Limb (tissue), 2 donors: Measurements from ENCODE around the gene PC.

Experiments used
- DNase-seq, 2 donors: peaks; one replicate each; pipeline ENCODE4 v3.0.0-alpha.2; 2016; ENCODE audit errors: extremely low spot score in 2 of 2

Gene PC

DNA sequence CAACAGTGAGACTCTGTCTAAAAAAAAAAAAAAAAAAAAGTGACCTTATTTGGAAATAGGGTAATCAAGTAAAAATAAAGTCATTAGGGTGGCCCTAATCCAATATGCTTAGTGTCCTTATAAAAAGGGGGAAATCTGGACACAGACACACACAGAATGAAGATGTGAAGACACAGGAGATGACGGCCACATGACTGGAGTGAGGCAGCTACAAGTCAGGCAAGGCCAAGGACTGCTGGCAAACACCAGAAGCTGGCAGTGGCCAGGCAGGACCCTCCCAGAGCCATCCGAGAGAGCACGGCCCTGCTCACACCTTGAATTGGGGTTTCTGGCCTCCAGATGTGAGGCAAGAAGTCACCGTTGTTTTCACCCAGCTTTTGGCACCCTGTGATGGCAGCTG, 72.7 kb downstream of the PC start:
- no peak for DNase-seq

DNA sequence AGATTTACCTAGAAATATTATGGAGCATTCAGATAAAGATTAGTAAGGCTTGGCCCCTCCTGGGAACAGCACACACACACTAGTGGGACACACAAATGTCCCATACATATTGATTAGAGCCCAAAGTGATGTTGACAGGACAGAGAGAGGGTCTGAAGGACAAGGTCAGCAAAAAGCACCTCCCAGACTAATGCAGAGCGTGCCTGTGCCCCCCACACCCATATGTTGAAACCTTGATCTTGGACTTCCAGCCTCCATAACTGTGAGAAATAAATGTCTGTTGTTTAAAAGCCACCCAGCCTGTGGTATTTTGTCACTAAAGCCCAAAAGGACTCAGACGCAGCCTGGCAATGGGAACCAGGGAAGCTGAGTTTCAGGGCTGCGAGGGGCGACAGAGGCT, 73.7 kb downstream of the PC start:
- no peak for DNase-seq

DNA sequence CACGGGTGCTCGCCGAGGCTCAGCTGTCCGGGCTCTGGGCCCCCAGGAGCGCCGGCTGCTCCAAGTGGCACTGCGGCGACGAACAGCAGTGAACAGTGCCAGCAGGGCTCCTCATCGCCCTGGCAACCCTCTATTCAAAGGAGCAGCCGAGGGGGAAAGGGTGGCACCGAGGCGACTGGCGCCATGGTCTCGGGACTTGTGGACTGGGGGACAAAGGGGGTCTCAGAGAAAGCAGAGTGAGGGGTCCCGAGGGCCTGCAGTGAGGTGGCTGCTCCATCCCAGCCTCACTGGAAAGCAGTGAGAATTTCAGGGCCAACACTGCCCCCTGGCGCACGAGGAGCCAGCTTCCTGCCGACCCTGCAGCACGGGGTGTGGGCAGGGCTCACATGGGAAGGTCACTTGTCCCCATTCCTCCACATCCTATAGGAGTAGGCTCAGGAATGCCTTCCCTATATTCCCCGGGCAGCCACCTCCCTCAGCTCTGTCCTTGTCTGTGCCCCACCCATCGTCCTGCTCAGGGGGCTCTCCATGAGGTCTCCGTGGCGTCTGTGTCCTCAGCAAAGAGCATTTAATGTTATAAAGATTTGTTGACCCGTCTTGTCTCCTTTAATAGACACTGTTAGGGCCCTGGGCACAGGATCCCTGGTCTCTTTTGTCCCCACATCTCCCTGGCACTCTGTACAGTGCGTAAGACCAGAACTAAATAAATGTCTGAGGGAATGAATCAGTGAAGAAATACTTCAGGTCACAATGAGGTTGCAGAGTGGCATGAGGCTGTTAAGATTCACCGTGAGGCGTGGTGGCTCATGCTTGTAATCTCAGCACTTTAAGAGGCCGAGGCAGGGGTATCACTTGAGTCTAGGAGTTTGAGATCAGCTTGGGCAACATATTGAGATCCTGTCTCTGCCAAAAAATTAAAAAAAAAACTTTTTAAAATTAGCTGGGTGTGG, 74.9 kb downstream of the PC start:
- DNase-seq = peak in 1 of 2 donors; percentile 84

DNA sequence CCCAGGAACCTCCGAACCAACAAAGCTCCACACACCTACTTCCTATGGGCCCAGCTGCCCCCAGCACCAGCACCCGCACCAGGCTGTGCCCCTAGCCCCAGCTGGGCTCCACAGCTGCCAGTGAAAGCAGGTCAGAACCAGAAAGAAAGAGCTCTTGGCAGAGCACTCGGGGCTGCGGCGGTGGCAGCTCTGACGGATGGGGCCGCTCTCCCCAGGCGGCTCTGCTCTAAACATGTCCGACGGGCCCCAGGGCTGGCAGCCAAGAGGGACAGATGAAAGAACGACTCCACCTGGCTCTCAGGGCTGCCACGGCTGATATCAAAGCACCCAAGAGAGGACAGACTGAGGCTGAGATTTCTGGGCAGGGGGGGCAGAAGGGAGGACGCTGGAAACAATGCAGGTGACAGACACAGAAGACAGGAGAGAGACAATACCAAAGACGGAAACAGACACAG, 75.6 kb downstream of the PC start:
- peak in 1 of 2 donors; percentile 68 for DNase-seq

GRCh38 chr11:66881927-66882452, 76.2 kb downstream of the PC start:
- DNase-seq = no peak

DNA sequence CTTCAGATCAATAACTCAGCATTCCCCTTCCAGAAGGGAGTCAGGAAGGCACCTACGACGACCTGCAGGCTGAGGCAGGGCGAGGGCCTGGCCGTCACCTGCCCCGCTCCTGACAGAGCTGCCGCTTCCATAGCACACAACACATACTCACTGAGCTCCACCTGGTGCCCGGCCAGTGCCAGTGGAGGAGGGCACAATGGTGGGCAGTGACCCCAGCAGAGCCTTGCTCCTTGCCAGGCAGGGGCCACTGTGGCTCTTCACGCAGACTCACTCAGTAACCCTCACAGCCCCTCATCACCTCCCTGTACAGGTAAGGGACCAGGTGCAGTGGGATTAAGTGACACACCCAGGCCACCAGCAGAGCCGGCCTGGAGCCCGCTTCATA, 76.7 kb downstream of the PC start:
- DNase-seq = no peak

DNA sequence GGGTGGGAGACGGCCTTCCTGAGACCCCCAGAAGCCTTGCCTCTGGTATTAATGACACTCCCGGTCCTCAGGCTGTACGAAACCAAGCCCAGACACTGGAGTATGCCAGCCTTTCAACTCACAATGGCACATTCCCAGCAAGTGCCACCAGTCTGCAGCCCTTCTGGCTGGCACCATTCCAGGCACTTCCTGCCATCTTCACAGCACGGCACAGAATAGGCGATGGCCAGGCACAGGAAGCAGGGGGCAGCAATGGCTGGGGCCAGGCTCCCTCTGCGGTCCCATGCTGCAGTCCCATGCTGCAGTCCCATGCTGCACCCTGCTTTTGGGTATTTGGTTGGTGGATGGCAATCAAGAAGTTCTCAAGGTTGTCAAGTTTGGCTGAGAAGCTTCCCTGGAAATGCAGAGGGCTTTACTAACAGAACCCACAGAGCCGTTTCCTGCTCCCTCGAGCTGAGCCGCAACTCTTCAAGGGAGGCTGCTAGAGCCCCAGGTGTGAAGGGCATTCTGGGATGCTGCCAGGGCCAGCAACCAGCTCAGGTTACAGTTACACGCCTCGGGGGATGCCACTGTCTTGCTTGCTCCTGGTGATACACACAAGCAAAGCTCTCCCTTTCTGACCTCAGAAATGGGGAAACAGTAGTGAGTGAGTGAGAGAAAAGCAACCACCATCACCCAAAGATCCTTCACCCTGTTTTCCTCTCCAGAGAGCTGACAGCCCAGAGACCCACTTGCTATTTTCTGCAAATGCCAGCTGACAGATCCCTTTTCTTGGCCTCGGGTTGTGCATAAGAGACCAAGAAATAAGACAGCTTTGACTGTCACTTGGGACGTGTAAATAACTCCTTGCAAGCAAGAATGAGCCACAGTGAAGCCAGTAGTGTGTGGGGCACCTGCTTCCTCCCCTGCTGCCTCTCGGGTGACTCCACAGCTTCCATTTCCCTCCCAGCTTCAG, 77.4 kb downstream of the PC start:
- no peak for DNase-seq

DNA sequence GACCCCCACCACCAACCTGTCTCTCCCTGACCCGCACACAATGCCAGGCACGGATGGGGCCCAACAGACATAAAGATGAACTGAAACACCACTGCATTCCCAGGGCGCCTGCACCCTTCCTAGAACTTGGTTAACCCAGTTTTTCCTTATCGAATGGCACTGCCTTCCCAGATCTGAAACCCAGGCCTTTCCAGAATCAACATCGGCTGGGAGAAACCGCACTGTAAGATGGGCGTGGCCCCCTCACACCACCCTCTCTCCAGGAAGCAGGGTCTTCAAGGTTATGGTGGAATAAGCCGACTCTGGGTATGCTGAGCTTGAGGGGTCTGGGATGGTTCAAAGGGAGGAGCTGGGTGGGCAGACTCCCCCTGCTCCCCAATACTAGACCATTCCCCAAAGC, 78.2 kb downstream of the PC start:
- DNase-seq = no peak

DNA sequence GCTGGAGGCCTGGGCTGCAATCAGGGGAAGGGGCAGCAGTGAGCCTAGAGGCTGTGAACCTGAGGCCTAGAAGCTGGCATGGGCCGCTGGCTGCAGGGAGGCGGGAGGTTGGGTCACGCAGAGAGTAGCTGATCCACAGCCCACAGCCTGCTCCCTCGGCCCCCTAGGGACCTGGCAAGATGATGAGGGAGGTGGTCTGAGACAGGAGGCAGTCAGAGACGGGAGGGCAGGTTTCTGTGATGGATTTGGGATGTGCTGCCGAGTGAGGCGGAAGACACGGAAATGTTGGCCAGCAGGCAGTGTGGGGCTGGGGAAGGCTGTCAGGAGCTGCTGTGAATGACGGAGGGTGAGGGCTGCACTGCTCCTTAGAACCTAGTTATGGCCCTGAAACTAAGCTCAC, 78.6 kb downstream of the PC start:
- DNase-seq = no peak

GRCh38 chr11:66879000-66879399, 79.2 kb downstream of the PC start:
- DNase-seq = no peak

DNA sequence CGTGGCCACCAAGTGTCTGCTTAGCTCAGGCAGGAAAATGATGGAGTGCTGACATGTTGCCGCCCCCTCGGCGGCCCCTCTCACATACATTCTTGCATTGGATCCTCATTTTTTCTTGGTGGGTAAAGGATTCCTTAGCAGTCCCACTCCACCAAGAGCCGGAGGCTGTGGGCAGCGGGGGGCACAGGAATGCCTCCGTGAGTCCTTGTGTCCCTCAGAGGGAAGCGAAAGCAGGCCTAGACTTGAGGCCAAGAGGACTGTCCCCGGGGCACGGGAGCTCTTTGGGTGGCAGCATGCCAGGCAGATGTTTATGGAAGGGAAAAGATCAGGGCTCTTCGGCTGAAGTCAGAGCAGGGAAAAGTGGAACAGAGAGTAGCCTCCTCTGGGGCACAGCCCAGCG, 79.7 kb downstream of the PC start:
- peak in 1 of 2 donors; percentile 25 for DNase-seq

DNA sequence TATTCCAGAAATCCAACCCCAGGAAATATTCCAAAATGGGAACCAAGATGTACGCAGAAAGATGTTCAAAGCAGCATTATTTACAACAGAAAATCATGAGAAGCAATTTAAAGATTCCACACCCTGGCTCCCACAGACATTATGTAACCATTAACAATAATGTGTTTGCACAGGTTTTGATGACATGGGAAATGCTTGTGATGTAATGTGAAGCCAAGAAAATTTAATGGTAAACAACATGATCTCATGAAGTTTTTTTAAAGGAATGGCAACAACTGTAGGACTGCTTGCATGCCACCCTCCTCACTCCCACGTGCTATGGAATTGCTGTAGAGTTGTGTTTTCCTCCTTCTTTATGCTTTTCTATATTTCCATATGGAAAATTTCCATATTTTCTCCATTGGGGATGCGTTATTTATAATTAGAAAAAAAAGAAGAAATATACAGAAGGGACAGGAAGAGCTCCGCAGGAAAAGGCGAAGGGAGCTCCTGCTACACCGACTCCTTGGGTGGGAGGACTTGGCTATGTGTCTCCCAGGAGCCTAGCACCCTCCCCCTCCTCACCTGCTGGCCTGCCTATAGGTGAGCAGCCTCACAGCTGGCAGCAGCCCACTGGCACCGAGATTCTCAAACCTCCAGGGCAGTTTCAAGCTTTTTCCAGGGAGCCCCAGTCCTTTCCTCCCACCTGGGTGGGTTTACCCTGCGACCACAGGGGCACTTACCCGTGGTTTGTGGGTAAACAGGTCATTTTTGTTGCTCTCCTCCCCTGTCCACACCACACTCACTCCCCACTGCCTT, 80.4 kb downstream of the PC start:
- no peak for DNase-seq

DNA sequence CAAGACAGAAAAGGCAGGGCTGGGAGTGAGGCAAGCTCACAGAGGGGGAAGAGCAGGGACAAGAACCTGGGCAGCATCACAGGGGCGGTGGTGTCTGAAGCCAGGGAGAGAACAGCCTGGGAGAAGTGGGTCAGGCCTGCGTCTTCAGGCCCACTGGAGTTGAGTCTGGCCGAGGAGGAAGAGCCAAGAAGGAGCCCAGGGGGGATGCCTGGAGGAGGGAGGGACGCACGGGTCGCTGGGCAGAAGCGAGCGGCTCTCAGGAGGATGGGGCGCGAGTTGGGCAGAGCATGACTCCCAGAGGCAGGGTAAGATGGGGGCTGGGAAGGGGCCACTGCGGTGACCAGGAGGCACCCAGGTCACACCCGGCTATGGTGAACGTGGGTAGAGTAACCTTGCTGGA, 82.8 kb downstream of the PC start:
- DNase-seq = no peak

DNA sequence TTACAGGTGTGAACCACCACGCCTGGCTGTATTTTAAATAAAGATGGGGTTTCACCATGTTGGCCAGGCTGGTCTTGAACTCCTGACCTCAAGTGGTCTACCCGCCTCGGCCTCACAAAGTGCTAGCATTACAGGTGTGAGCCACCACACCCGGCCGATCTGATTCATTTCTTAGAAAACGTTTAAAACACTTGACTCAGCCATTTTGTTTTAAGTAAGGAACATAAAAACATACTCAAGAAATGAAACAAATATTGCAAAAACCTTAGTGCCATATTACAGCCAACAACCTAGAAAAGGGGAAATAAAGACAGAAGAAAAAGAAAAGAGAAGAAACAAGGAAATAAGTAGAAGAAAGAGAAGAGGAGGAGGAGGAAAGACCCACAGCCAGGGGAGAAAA, 84.0 kb downstream of the PC start:
- no peak for DNase-seq

GRCh38 chr11:66871521-66871901, 86.7 kb downstream of the PC start:
- no peak for DNase-seq

DNA sequence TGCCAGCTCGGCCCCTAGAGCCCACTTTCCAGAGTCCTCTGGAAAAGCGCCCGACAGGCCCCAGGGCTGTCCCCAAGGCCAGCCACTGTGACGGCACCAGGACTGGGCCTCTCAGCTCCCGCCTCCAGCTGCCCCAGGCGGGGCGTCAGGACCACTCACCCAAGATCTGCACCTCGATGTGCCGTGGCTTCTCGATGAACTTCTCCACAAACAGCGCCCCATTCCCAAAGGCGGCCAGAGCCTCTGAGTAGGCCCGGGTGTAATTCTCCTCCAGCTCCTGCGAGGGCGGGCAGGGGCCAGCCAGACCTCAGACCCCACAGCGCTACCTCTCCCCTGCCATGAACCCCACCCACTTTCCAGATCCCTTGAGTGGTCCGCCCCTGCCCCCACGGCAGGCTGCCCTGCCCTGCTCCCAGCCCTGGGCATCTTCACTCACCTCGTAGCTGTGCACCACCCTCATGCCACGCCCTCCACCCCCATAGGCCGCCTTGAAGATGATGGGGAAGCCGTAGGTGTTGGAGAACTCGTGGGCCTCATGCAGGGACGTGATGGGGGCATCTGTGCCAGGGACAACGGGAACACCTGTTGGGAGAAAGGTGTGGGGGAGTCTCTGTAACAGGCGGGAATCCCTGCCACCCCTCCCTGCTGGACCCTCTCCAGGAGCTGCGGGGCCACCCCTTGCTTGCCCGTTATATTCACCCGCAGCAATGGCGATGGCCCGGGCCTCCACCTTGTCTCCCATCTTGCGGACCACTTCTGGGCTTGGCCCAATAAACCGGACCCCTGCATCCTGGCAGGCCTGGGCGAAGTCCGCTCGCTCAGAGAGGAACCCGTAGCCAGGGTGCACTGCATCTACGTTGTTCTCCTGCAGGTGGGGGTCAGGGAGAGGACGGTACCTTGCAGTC, 87.3 kb downstream of the PC start:
- DNase-seq = no peak

GRCh38 chr11:66870131-66870530, 88.1 kb downstream of the PC start:
- DNase-seq = no peak

DNA sequence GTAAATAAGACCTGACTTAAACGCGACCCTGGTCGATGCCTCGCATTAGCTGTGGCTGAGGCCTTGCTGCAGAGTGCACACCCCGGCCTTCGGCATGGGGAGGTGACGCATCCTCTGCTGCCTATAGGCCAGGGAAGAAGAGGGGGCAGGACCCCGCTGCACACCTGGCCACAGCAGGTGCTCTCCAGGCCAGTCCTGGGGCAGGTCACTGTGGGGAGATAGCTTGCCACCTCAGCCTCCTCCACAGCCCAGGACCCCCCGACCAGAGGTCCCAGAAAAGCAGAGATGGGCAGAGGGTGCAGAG, 88.7 kb downstream of the PC start:
- no peak for DNase-seq

DNA sequence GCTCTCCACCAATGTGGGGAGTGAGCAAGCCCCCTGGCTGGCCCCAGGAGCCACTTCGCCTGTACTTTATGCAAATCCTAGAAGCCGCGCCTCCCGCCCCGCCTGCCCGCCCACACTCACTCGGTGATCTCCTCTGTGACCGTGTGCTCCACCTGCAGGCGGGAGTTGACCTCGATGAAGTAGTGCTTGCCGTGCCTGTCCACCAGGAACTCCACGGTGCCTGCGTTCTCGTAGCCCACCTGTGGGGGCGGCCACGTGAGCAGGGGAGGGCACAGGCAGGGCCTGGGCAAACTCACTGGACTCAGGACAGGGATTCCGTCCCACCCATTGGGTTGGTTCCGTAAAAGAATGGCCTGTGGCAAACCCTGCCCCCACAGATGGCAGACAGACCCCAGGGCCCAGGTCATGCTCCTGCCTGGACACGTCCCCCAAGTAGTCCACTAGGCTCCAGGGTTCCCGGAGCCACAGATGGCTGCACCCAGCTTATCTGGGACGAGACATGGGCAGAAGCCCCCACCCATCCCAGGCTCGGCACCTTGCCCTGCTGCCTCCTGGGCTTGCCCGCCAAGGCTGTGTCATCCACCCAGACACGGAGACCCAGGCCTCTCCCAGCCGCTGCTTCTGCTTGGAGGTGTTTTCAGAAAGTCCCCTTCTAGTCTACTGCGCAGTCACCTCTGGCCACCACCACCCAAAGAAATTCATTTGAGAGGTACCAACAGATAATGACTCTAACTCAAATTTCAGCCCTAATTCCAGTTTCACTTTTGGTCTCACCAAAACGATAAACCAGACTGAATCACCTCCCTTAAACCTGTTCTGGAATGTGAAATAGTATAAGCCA, 89.2 kb downstream of the PC start:
- no peak for DNase-seq
